HL-60/S4 (cell line): ENCODE data around the gene PPM1L.

Experiments
- in situ Hi-C: fragments of 300-500 bp; cut with MboI; formaldehyde crosslinking; loops from 2 replicates; pipeline ENCODE4 v1.14.3; 2022; ENCODE audit warnings: low sequenced_read_pairs

PPM1L gene

GRCh38 chr3:160804762-160805161 is 48.7 kb downstream of the PPM1L start:
- in situ Hi-C loops = no loop called here

- in situ Hi-C loops = no loop called here
Measured at GRCh38 chr3:160806094-160806493, 50.1 kb downstream of the PPM1L start.

- in situ Hi-C loops = no loop called here
Measured at GRCh38 chr3:160806686-160807085, 50.7 kb downstream of the PPM1L start.

- in situ Hi-C loops = no loop called here
Measured at GRCh38 chr3:160808838-160809237, 52.8 kb downstream of the PPM1L start.

- in situ Hi-C loops = no loop called here
Measured at GRCh38 chr3:160809453-160809852, 53.4 kb downstream of the PPM1L start.

- in situ Hi-C loops = no loop called here
Measured at GRCh38 chr3:160810362-160811236, 54.6 kb downstream of the PPM1L start.

- in situ Hi-C loops = no loop called here
Measured at GRCh38 chr3:160811237-160811548, 55.2 kb downstream of the PPM1L start.

- in situ Hi-C loops = no loop called here
Measured at GRCh38 chr3:160812304-160812703, 56.3 kb downstream of the PPM1L start.

- in situ Hi-C loops = no loop called here
Measured at GRCh38 chr3:160815280-160815679, 59.2 kb downstream of the PPM1L start.

GRCh38 chr3:160820022-160820421 is 64.0 kb downstream of the PPM1L start:
- in situ Hi-C loops = no loop called here

- in situ Hi-C loops = no loop called here
Measured at GRCh38 chr3:160820430-160820829, 64.4 kb downstream of the PPM1L start.

GRCh38 chr3:160822936-160823335 is 66.9 kb downstream of the PPM1L start:
- in situ Hi-C loops = no loop called here

GRCh38 chr3:160825311-160825800 is 69.3 kb downstream of the PPM1L start:
- in situ Hi-C loops = no loop called here

- in situ Hi-C loops = no loop called here
Measured at GRCh38 chr3:160826408-160826807, 70.4 kb downstream of the PPM1L start.

- in situ Hi-C loops = no loop called here
Measured at GRCh38 chr3:160826991-160827390, 71.0 kb downstream of the PPM1L start.

GRCh38 chr3:160827516-160827915 is 71.5 kb downstream of the PPM1L start:
- in situ Hi-C loops = no loop called here

GRCh38 chr3:160828880-160829279 is 72.8 kb downstream of the PPM1L start:
- in situ Hi-C loops = no loop called here

- in situ Hi-C loops = no loop called here
Measured at GRCh38 chr3:160829486-160830009, 73.5 kb downstream of the PPM1L start.

GRCh38 chr3:160830796-160831195 is 74.8 kb downstream of the PPM1L start:
- in situ Hi-C loops = no loop called here

GRCh38 chr3:160831401-160831800 is 75.4 kb downstream of the PPM1L start:
- in situ Hi-C loops = no loop called here

- in situ Hi-C loops = no loop called here
Measured at GRCh38 chr3:160837394-160837980, 81.5 kb downstream of the PPM1L start.

- in situ Hi-C loops = no loop called here
Measured at GRCh38 chr3:160840590-160840989, 84.6 kb downstream of the PPM1L start.
